Stimulated activated naive B cell treated with anti-CD40 and anti-IgM and Interleukin-4, amounts not matched to agents 10 μg/mL and 1 μg/mL and 100 μg/mL, for 72 hours (primary cell): Measurements from ENCODE around the gene GRIA1.

Experiments used
- ATAC-seq, 2 donors: fragments of 150-1000 bp; cut with Tn5 transposase; replicated peaks; 2 replicates each; pipeline ENCODE4 v1.10.0; 2021; ENCODE audit warnings: moderate library complexity in 1 of 2
- DNase-seq: peaks from one replicate; pipeline ENCODE4 v3.0.0; 2021
- H3K27ac Mint-ChIP-seq: one replicate; pipeline ENCODE4 v1.8.0; 2022; ENCODE audit warnings: mild to moderate bottlenecking, mixed read lengths
- H3K27me3 Mint-ChIP-seq, 2 donors: one replicate each; pipeline ENCODE4 v1.8.0; 2022; ENCODE audit warnings: mixed read lengths in 2 of 2
- H3K36me3 Mint-ChIP-seq, 2 donors: one replicate each; pipeline ENCODE4 v1.8.0; 2022; ENCODE audit warnings: mixed read lengths in 2 of 2, mild to moderate bottlenecking in 1 of 2
- H3K4me1 Mint-ChIP-seq, 2 donors: one replicate each; pipeline ENCODE4 v1.8.0; 2022; ENCODE audit warnings: mixed read lengths in 2 of 2, mild to moderate bottlenecking in 1 of 2
- H3K4me3 Mint-ChIP-seq, 2 donors: one replicate each; pipeline ENCODE4 v1.8.0; 2022; ENCODE audit warnings: mild to moderate bottlenecking in 2 of 2, mixed read lengths in 2 of 2, moderate library complexity in 1 of 2
- H3K9me3 Mint-ChIP-seq, 2 donors: one replicate each; pipeline ENCODE4 v1.8.0; 2022; ENCODE audit warnings: mixed read lengths in 2 of 2, mild to moderate bottlenecking in 1 of 2

The GRIA1 gene

DNA sequence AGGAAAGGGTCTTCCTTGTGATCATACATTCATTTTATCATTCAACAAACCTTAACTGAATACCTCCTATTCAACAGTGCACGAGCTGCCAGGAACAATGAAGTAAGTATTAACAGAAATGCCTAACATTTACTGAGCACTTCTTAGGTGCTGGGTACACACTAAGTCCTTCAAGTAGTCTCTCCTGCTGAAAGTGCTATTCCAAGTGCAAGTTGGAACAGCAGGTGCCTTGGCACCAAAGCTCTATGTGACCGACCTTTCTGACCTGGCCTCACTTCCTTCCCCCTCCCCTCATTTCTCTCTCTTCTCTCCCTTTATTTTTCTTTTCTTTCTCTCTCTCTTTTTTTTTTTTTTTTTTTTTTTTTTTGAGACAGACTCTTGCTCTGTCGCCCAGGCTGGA lies 94.5 kb downstream of the GRIA1 start:
- DNase-seq: no peak
- H3K27ac Mint-ChIP-seq: no peak overlapping the region
- ATAC-seq: no peak
- peaks cover 0 to 5% of the 10 kb centered on the region in 2 donors for H3K9me3 Mint-ChIP-seq
- no peaks in the 10 kb centered on the region for H3K36me3 Mint-ChIP-seq
- H3K4me3 Mint-ChIP-seq: no peak overlapping the region
- no peaks in the 10 kb centered on the region for H3K4me1 Mint-ChIP-seq
- H3K27me3 Mint-ChIP-seq: no peaks in the 10 kb centered on the region

DNA sequence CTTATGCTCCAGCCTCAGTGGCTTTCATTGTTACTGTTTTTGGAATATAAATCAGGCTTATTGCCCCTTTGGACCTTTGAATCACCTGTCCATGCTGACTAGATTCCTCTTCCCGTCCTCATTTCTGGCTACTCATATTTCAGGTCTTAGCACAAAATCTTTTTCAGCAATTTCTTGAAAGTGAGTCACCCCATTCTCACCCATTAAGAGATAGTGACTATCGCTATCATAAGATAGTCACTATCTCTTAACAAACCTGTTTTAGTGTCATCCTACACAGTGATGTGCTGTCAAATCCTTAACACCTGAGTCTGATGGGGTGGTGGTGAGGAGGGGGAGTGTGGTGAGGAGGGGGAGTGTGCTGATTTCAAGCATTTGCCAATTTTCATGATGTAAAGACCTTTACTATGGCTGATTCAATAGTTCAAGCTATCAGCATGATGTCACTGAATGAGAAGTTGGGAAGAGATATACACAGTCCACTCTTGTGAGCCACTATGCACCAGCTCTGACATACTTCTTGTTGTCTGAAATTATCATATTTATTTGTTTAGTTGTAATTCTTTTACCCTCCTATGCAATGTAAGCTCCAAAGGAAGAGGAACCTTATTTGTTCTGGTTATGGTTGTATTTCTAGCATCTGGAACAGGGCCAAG lies 95.3 kb downstream of the GRIA1 start:
- ATAC-seq (no peak), DNase-seq (no peak)
- H3K27ac Mint-ChIP-seq: no peak overlapping the region
- H3K9me3 Mint-ChIP-seq: peaks cover 0 to 5% of the 10 kb centered on the region in 2 donors
- no peak overlapping the region for H3K4me3 Mint-ChIP-seq
- H3K36me3 Mint-ChIP-seq: no peaks in the 10 kb centered on the region
- no peaks in the 10 kb centered on the region for H3K27me3 Mint-ChIP-seq
- no peaks in the 10 kb centered on the region for H3K4me1 Mint-ChIP-seq

GRCh38 chr5:153592081-153592480 lies 101.6 kb downstream of the GRIA1 start:
- ATAC-seq (no peak), DNase-seq (no peak)
- H3K9me3 Mint-ChIP-seq: no peaks in the 10 kb centered on the region
- no peak overlapping the region for H3K27ac Mint-ChIP-seq
- no peaks in the 10 kb centered on the region for H3K27me3 Mint-ChIP-seq
- no peak overlapping the region for H3K4me3 Mint-ChIP-seq
- no peaks in the 10 kb centered on the region for H3K36me3 Mint-ChIP-seq
- H3K4me1 Mint-ChIP-seq: no peaks in the 10 kb centered on the region

DNA sequence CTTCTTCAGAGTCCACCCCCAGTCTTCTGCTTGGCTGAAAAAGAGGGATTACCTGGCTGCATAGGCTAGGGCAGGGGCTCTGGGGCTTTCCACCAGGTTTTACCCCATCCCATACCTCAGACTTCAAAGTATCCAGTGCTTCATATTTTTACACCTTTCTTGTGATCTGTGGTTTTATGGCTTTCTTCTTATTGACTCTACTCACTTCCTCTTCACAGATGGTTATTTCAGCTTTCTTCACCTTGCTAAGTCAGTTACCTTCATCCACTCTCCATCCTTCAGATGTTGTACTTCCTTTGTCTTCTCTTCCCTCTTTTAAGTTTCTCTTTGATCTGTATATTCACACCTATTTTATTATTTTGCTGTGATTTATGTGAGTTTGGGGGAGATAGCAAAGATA lies 104.3 kb downstream of the GRIA1 start:
- Mint-ChIP-seq H3K36me3 (no peaks in the 10 kb centered on the region), H3K27ac (no peak overlapping the region), H3K27me3 (no peaks in the 10 kb centered on the region), H3K4me3 (no peak overlapping the region), H3K9me3 (no peaks in the 10 kb centered on the region), H3K4me1 (no peaks in the 10 kb centered on the region)
- DNase-seq (no peak), ATAC-seq (no peak)

- no peak for DNase-seq
- Mint-ChIP-seq H3K9me3 (no peaks in the 10 kb centered on the region), H3K27ac (no peak overlapping the region), H3K4me1 (no peaks in the 10 kb centered on the region), H3K36me3 (no peaks in the 10 kb centered on the region), H3K4me3 (no peak overlapping the region), H3K27me3 (no peaks in the 10 kb centered on the region)
- no peak for ATAC-seq
Observed at GRCh38 chr5:153598099-153598498, 107.6 kb downstream of the GRIA1 start.

GRCh38 chr5:153601377-153601776 lies 110.9 kb downstream of the GRIA1 start:
- Mint-ChIP-seq H3K4me3 (no peak overlapping the region), H3K9me3 (no peaks in the 10 kb centered on the region), H3K27me3 (no peaks in the 10 kb centered on the region), H3K27ac (no peak overlapping the region), H3K4me1 (no peaks in the 10 kb centered on the region), H3K36me3 (no peaks in the 10 kb centered on the region)
- DNase-seq: no peak
- no peak for ATAC-seq

DNA sequence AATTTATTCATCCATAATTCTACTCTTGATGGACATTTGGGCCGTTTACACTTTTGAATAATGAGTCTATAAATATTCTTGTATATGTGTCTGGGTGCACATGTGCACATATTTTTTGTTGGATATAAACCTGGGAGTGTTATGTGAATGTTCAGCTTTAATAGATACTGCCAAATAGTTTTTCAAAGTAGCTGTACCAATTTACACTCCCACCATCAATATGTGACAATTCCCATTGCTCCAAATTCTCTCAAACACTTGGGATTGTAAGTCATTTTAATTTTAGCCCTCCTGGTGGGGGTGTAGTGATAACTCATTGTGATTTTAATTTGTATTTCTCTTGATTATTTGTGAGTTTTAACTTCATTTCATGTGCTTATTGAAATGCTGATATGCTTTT lies 114.9 kb downstream of the GRIA1 start:
- Mint-ChIP-seq H3K4me3 (no peak overlapping the region), H3K27me3 (no peaks in the 10 kb centered on the region), H3K27ac (no peak overlapping the region), H3K4me1 (no peaks in the 10 kb centered on the region), H3K36me3 (no peaks in the 10 kb centered on the region), H3K9me3 (no peaks in the 10 kb centered on the region)
- ATAC-seq (no peak), DNase-seq (no peak)

DNA sequence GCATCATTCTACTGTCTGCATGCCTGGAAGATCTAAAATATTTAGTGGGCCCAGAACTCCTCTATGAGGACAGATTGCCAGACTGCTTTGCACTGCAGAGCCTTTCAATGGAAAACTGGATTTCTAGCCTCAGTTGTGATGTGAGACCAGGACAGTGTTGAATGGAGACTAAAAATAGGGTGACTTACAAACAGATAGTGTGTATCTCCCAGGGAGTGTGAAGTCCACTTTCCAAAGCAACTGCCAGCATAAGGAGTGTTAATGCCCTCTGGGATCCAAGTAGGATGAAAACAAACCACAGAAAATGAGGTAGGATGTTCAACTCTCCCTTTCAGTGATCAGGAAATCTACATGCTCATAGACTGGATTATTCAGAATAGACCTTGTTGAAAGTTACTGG lies 119.5 kb downstream of the GRIA1 start:
- no peaks in the 10 kb centered on the region for H3K27me3 Mint-ChIP-seq
- no peak overlapping the region for H3K4me3 Mint-ChIP-seq
- ATAC-seq: no peak
- no peaks in the 10 kb centered on the region for H3K9me3 Mint-ChIP-seq
- no peaks in the 10 kb centered on the region for H3K4me1 Mint-ChIP-seq
- no peaks in the 10 kb centered on the region for H3K36me3 Mint-ChIP-seq
- no peak overlapping the region for H3K27ac Mint-ChIP-seq
- DNase-seq: no peak

- DNase-seq (no peak), ATAC-seq (no peak)
- H3K36me3 Mint-ChIP-seq: no peaks in the 10 kb centered on the region
- no peak overlapping the region for H3K4me3 Mint-ChIP-seq
- H3K27me3 Mint-ChIP-seq: no peaks in the 10 kb centered on the region
- no peak overlapping the region for H3K27ac Mint-ChIP-seq
- H3K4me1 Mint-ChIP-seq: no peaks in the 10 kb centered on the region
- no peaks in the 10 kb centered on the region for H3K9me3 Mint-ChIP-seq
Observed at GRCh38 chr5:153610811-153611210, 120.3 kb downstream of the GRIA1 start.

GRCh38 chr5:153613144-153613543 lies 122.7 kb downstream of the GRIA1 start:
- Mint-ChIP-seq H3K27me3 (no peaks in the 10 kb centered on the region), H3K4me3 (no peak overlapping the region), H3K36me3 (no peaks in the 10 kb centered on the region), H3K9me3 (no peaks in the 10 kb centered on the region), H3K4me1 (no peaks in the 10 kb centered on the region), H3K27ac (no peak overlapping the region)
- no peak for DNase-seq
- no peak for ATAC-seq

DNA sequence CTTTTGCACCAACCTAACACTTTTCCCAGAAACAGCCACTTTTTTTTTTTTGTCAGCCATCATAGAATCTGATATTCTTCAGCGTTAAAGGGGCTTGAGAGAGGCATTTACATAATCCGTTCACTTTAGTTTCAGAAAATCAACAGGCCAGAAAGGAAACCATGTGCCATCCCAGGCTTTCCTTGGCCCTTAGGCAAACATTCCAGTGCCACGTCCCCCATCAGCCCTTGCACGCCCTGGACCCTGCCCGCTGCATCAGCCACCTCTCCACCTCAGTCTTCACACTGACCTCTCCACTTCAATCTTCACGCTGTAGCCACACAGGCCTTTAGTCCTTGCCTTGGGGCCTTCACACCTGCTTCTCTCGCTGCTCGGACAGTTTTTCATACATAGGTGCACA lies 123.2 kb downstream of the GRIA1 start:
- Mint-ChIP-seq H3K4me1 (no peaks in the 10 kb centered on the region), H3K27me3 (no peaks in the 10 kb centered on the region), H3K36me3 (no peaks in the 10 kb centered on the region), H3K4me3 (no peak overlapping the region), H3K9me3 (peaks cover 0 to 1% of the 10 kb centered on the region in 2 donors), H3K27ac (no peak overlapping the region)
- DNase-seq (no peak), ATAC-seq (no peak)

DNA sequence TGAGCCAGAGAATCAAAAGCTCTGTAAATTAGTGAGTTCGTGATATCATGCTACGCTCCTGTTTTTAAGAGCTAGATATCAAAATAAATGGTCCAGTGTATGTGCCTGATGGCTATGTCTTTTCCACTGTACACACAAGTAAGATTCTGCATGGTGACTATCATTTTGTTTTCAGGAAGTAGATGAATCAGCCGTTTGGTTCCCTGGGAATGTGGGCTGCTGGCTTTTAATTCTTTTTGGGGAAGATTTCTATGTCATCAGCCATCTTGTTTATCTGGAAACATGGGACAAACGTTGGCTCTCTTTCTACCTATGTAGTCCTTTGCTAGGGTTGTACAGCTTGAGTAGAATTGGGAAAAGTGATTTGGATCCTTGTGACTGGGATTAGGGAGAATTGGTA lies 126.7 kb downstream of the GRIA1 start:
- H3K27ac Mint-ChIP-seq: no peak overlapping the region
- H3K36me3 Mint-ChIP-seq: no peaks in the 10 kb centered on the region
- H3K9me3 Mint-ChIP-seq: peaks cover 0 to 1% of the 10 kb centered on the region in 2 donors
- no peaks in the 10 kb centered on the region for H3K4me1 Mint-ChIP-seq
- no peaks in the 10 kb centered on the region for H3K27me3 Mint-ChIP-seq
- no peak for ATAC-seq
- no peak overlapping the region for H3K4me3 Mint-ChIP-seq
- DNase-seq: no peak

DNA sequence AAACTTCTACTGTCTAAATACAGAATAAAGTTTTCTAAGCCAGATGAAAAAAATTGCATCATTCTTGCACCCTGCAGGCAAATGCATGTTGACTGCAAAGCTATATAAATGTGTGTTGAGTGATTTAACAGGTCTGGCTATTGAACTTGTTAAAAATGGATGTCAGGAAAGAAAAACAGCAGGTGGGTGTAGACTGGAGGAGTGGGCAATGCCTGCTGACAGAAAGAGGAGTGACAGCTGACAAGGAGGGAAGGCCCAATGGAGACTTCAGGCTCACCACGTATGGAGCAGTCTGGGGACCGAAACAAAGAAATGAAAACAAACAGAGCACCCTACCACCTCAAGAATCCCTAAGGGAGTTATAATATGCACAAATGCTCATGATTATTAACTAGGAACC lies 127.8 kb downstream of the GRIA1 start:
- no peak overlapping the region for H3K27ac Mint-ChIP-seq
- H3K9me3 Mint-ChIP-seq: peaks cover 0 to 1% of the 10 kb centered on the region in 2 donors
- no peak for DNase-seq
- no peak for ATAC-seq
- no peaks in the 10 kb centered on the region for H3K4me1 Mint-ChIP-seq
- H3K27me3 Mint-ChIP-seq: no peaks in the 10 kb centered on the region
- no peak overlapping the region for H3K4me3 Mint-ChIP-seq
- no peaks in the 10 kb centered on the region for H3K36me3 Mint-ChIP-seq

GRCh38 chr5:153618867-153619266 lies 128.4 kb downstream of the GRIA1 start:
- no peak for ATAC-seq
- H3K36me3 Mint-ChIP-seq: no peaks in the 10 kb centered on the region
- no peaks in the 10 kb centered on the region for H3K4me1 Mint-ChIP-seq
- peaks cover 0 to 1% of the 10 kb centered on the region in 2 donors for H3K9me3 Mint-ChIP-seq
- H3K27me3 Mint-ChIP-seq: no peaks in the 10 kb centered on the region
- DNase-seq: no peak
- no peak overlapping the region for H3K27ac Mint-ChIP-seq
- H3K4me3 Mint-ChIP-seq: no peak overlapping the region

GRCh38 chr5:153619771-153620170 lies 129.3 kb downstream of the GRIA1 start:
- Mint-ChIP-seq H3K9me3 (peaks cover 0 to 1% of the 10 kb centered on the region in 2 donors), H3K4me3 (no peak overlapping the region), H3K4me1 (no peaks in the 10 kb centered on the region), H3K27me3 (no peaks in the 10 kb centered on the region), H3K36me3 (no peaks in the 10 kb centered on the region), H3K27ac (no peak overlapping the region)
- ATAC-seq (no peak), DNase-seq (no peak)

GRCh38 chr5:153623124-153623523 lies 132.7 kb downstream of the GRIA1 start:
- no peak overlapping the region for H3K27ac Mint-ChIP-seq
- no peaks in the 10 kb centered on the region for H3K4me1 Mint-ChIP-seq
- H3K9me3 Mint-ChIP-seq: peaks cover 0 to 1% of the 10 kb centered on the region in 2 donors
- H3K27me3 Mint-ChIP-seq: peaks cover 0 to 5% of the 10 kb centered on the region in 2 donors
- H3K36me3 Mint-ChIP-seq: no peaks in the 10 kb centered on the region
- ATAC-seq (no peak), DNase-seq (no peak)
- H3K4me3 Mint-ChIP-seq: no peak overlapping the region
